ENCODE measurements around the gene IGFBP4.

DNA sequence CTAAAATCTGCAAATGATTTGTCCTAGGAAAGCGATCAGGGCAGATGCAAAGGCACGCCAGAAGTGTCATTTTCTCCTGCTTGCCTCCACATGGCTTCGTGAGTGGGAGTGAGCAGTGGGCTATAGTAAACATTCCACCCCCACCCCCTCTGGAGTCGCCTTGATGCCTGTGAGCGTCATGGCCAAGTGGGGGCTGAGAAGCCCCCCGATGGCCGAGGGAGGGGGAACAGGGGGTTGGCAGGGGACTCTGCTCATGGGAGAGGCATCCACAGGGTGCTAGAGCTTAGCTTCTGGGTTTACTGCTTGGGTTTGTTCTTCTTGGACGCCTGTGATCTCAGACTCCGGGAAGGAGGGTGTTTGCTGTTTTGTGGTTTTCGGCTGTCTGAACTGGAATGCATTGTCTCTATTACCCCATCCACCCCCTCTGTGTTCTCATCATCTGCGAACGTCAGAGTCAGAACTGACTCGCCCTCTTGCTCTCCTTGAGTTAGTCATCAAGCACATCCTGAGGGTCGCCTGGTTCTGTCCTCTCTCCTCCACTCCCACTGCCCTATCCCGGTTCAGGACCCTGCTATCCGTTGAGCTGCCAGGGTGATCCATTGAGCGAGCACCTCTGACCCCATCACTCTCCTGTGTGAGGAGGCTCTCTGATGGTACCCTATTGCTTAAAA lies 42.7 kb downstream of the IGFBP4 start:
- TF ChIP-seq POLR2AphosphoS5 (IDR thresholded peaks at IDR 0.05) (peak in 1 of 2 donors; percentile 38), POLR2A (IDR thresholded peaks at IDR 0.05) (no peak), EP300 (IDR thresholded peaks at IDR 0.05) (peak in 1 of 4 donors; percentile 20)
- TF ChIP-seq, protein P1, sequence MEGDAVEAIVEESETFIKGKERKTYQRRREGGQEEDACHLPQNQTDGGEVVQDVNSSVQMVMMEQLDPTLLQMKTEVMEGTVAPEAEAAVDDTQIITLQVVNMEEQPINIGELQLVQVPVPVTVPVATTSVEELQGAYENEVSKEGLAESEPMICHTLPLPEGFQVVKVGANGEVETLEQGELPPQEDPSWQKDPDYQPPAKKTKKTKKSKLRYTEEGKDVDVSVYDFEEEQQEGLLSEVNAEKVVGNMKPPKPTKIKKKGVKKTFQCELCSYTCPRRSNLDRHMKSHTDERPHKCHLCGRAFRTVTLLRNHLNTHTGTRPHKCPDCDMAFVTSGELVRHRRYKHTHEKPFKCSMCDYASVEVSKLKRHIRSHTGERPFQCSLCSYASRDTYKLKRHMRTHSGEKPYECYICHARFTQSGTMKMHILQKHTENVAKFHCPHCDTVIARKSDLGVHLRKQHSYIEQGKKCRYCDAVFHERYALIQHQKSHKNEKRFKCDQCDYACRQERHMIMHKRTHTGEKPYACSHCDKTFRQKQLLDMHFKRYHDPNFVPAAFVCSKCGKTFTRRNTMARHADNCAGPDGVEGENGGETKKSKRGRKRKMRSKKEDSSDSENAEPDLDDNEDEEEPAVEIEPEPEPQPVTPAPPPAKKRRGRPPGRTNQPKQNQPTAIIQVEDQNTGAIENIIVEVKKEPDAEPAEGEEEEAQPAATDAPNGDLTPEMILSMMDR (IDR thresholded peaks at IDR 0.05) = no peak
